ENCODE measurements around the gene PAOX. TPM values are rescaled to one million over a fixed set of nuclear protein-coding genes. Genes with fewer than 3 reads are reported as not detected.

PAOX gene
- total RNA-seq, 4 donors from 2014 or later = 15.3 to 26.7 (median 18.4) TPM

DNA sequence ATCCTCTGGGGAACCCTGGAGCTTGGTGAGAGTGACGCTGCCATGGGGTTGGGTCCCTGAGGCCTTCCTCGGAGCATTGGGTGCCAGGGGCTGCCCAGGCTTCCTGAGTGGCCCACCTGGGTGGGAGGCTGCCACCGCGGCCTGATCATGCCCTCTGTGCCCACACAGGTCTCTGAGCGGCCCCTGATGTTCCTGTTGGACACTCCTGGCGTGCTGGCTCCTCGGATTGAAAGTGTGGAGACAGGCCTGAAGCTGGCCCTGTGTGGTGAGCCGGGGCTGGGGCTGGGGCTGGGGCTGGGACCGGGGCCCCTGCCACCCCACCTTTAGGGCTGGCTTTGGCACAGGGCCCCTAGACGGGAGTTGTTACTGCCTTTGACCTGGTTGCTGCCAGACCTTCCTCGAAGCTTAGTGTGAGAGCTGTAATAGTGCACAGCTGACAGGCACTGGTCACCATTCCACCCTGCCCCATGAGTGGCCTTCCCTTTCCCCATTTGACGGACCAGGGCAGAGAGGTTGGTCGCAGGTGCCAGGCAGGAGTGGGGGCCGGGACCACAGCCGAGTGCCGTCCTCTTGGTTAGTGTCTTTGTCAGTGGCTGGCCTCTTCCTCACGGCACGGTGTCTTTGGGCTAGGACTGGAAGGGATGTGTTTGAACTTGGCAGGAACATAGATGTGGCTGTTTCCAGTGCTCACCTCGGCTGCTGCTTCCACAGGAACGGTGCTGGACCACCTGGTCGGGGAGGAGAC, 23.1 kb downstream of the PAOX start:
- Histone ChIP-seq H3K9me3 (no peaks in the 10 kb centered on the region), H3K36me3 (peaks cover 2 to 96% (median 31%) of the 10 kb centered on the region in 3 donors), H3K4me3 (no peak overlapping the region), H3K4me1 (peaks cover 0 to 3% (median 0%) of the 10 kb centered on the region in 4 donors), H3K27ac (no peak overlapping the region), H3K27me3 (no peaks in the 10 kb centered on the region)
- TF ChIP-seq, protein P1, sequence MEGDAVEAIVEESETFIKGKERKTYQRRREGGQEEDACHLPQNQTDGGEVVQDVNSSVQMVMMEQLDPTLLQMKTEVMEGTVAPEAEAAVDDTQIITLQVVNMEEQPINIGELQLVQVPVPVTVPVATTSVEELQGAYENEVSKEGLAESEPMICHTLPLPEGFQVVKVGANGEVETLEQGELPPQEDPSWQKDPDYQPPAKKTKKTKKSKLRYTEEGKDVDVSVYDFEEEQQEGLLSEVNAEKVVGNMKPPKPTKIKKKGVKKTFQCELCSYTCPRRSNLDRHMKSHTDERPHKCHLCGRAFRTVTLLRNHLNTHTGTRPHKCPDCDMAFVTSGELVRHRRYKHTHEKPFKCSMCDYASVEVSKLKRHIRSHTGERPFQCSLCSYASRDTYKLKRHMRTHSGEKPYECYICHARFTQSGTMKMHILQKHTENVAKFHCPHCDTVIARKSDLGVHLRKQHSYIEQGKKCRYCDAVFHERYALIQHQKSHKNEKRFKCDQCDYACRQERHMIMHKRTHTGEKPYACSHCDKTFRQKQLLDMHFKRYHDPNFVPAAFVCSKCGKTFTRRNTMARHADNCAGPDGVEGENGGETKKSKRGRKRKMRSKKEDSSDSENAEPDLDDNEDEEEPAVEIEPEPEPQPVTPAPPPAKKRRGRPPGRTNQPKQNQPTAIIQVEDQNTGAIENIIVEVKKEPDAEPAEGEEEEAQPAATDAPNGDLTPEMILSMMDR (IDR thresholded peaks at IDR 0.05) = no peak
- TF ChIP-seq POLR2A (IDR thresholded peaks at IDR 0.05) (no peak), EP300 (IDR thresholded peaks at IDR 0.05) (no peak)
- no peak for DNase-seq (ENCODE audit: low spot score in 2 of 2)
- 96 to 97% methylated on average over 17 to 21 of the region's 21 CpGs for WGBS, 2 donors

DNA sequence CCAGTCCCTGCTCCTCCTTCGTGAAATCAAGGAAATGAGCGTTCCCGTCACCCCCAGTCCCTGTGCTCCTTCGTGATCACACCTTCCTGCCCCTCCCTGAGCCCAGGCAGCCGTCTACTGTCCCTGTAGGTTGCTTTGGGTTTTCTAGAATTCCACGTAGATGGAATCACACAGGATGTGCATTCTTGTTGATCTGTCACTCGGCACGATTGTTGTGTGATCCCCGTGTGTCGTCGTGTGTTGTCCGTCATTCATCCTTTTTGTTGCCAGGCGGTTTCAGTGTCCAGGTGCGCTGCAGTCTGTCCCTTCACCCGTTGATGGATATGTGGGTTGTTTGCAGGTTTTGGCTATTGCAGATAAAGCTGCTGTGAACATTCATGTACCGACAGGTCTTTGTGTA, 24.3 kb downstream of the PAOX start:
- Histone ChIP-seq H3K27me3 (no peaks in the 10 kb centered on the region), H3K9me3 (no peaks in the 10 kb centered on the region), H3K4me1 (peaks cover 0 to 3% (median 0%) of the 10 kb centered on the region in 4 donors), H3K4me3 (no peak overlapping the region), H3K36me3 (peaks cover 2 to 96% (median 30%) of the 10 kb centered on the region in 3 donors), H3K27ac (no peak overlapping the region)
- WGBS, 2 donors = 86 to 89% methylated on average over 16 of the region's 16 CpGs
- no peak for TF ChIP-seq EP300 (IDR thresholded peaks at IDR 0.05)
- TF ChIP-seq, protein P1 (IDR thresholded peaks at IDR 0.05) = no peak
- TF ChIP-seq POLR2A (IDR thresholded peaks at IDR 0.05) = no peak
- DNase-seq (ENCODE audit: low spot score in 2 of 2) = no peak

DNA sequence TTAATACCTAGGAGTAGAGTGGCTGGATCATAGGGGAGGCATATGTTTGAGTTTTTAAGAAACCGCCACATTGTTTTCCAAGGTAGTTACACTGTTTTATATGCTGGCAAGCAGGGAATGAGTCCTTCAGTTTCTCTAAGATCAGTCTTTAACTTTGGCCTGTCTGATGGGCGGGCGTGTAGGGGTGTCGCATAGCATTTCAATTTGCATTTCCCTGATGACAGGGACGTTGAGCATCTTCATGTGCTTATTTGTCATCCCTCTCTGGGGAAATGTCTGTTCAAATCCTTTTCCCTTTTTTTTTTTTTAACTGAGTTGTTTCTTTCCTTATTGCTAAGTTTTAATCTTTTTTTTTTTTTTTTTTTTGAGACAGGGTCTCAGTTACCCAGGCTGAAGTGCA, 24.7 kb downstream of the PAOX start:
- no peak for DNase-seq (ENCODE audit: low spot score in 2 of 2)
- H3K9me3 ChIP-seq = no peaks in the 10 kb centered on the region
- H3K27ac ChIP-seq = no peak overlapping the region
- WGBS, 2 donors = 92 to 94% methylated on average over 5 of the region's 5 CpGs
- peaks cover 2 to 96% (median 25%) of the 10 kb centered on the region in 3 donors for H3K36me3 ChIP-seq
- no peak overlapping the region for H3K4me3 ChIP-seq
- TF ChIP-seq, protein P1 (IDR thresholded peaks at IDR 0.05) = no peak
- TF ChIP-seq POLR2A (IDR thresholded peaks at IDR 0.05) = no peak
- TF ChIP-seq EP300 (IDR thresholded peaks at IDR 0.05) = no peak
- H3K27me3 ChIP-seq = no peaks in the 10 kb centered on the region
- H3K4me1 ChIP-seq = peaks cover 0 to 3% (median 0%) of the 10 kb centered on the region in 4 donors

DNA sequence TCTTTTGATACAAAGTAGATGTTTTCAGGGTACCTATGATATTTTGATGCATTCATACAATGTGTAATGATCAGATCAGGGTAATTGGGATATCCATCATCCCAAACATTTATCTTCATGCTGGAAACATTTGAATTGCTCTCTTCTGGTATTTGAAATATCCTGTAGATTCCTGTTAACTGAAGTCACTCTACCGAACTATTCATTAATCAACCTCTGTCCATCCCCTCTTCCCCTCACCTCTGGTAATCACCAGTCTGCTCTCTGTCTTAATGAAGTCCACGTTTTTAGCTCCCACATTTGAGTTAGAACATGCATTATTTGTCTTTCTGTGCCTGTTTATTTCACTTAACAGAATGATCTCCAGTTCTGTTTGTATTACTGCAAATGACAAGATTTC, 26.2 kb downstream of the PAOX start:
- no peaks in the 10 kb centered on the region for H3K27me3 ChIP-seq
- peaks cover 0 to 96% (median 26%) of the 10 kb centered on the region in 3 donors for H3K36me3 ChIP-seq
- 67 to 82% methylated on average over 2 of the region's 2 CpGs for WGBS, 2 donors
- no peak for DNase-seq (ENCODE audit: low spot score in 2 of 2)
- TF ChIP-seq EP300 (IDR thresholded peaks at IDR 0.05) (no peak), POLR2A (IDR thresholded peaks at IDR 0.05) (no peak)
- TF ChIP-seq, protein P1 (IDR thresholded peaks at IDR 0.05) = no peak
- no peak overlapping the region for H3K4me3 ChIP-seq
- H3K9me3 ChIP-seq = peaks cover 0 to 4% (median 0%) of the 10 kb centered on the region in 4 donors
- H3K27ac ChIP-seq = no peak overlapping the region
- H3K4me1 ChIP-seq = peaks cover 0 to 3% (median 0%) of the 10 kb centered on the region in 4 donors

DNA sequence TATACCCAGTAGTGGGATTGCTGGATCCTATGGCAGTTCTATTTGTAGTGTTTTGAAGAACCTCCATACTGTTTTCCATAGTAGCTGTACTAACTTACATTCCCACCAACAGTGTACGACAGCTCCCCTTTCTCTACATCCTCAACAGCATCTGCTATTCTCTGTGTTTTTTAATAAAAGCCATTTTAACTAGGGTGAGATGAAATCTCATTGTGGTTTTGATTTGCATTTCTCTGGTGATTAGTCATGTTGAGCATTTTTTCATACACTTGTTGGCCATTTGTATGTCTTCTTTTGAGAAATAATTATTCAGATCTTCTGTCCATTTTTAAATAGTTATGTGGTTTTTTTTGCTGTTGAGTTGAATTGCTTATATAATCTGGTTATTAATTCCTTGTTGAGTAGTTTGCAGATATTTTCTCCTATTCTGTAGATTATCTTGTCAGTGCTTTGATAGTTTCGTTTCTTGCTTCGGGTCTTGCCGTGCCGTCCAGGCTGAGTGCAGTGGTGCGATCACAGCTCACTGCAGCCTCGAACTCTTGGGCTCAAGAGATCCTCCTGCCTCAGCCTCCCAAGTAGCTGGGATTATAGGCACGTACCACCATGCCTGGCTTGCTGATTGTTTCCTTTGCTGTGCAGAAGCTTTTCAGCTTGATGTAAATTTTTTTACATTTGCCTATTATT, 26.9 kb downstream of the PAOX start:
- no peak for DNase-seq (ENCODE audit: low spot score in 2 of 2)
- H3K36me3 ChIP-seq = peaks cover 0 to 97% (median 27%) of the 10 kb centered on the region in 3 donors
- 90 to 92% methylated on average over 8 of the region's 8 CpGs for WGBS, 2 donors
- no peaks in the 10 kb centered on the region for H3K27me3 ChIP-seq
- H3K27ac ChIP-seq = no peak overlapping the region
- H3K4me3 ChIP-seq = no peak overlapping the region
- H3K4me1 ChIP-seq = peaks cover 0 to 1% (median 0%) of the 10 kb centered on the region in 4 donors
- no peak for TF ChIP-seq POLR2A (IDR thresholded peaks at IDR 0.05)
- TF ChIP-seq, protein P1 (IDR thresholded peaks at IDR 0.05) = no peak
- TF ChIP-seq EP300 (IDR thresholded peaks at IDR 0.05) = no peak
- H3K9me3 ChIP-seq = peaks cover 0 to 11% (median 0%) of the 10 kb centered on the region in 4 donors
